ENCODE results near the gene RIPOR3. TPM values are rescaled to one million over a fixed set of nuclear protein-coding genes. Genes with fewer than 3 reads are reported as not detected.

Gene RIPOR3
- total RNA-seq, 2 experiments from 2014 or later, result 0.53 TPM; not detected in 1

DNA sequence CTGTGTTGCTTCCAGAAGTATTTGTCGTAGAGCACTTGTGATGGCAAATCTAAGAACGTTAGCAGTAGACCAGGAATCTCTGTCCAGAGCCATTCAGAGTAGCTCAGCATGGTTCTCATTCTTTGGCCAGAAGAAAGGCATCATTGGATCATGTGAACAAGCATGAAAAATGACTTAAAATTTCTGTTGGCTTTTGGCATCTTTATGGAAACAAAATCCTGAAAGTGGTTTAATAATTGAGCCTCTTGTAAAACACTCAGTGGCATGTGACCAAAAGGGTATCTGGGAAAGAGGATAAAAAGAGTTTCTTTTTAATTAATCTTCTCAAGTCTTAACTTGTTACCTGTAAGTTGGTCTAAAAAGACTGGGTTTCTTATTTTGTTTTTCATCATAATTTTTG is 126.0 kb downstream of the RIPOR3 start:
- H3K4me2 ChIP-seq (ENCODE audit: low read length), result no peak overlapping the region
- H3K36me3 ChIP-seq (ENCODE audit: insufficient read depth, low read length), result peaks cover 18% of the 10 kb centered on the region; the same call in 1 of the 2 replicates
- H2AFZ ChIP-seq (ENCODE audit: low read length), result no peak overlapping the region
- no peaks in the 10 kb centered on the region for H4K20me1 ChIP-seq (ENCODE audit: insufficient read depth, low read length)
- no peaks in the 10 kb centered on the region for H3K9me2 ChIP-seq (ENCODE audit: insufficient read depth, low read length)
- H3K79me2 ChIP-seq (ENCODE audit: insufficient read depth, low read depth, low read length), result no peaks in the 10 kb centered on the region
- TF ChIP-seq, protein P1, sequence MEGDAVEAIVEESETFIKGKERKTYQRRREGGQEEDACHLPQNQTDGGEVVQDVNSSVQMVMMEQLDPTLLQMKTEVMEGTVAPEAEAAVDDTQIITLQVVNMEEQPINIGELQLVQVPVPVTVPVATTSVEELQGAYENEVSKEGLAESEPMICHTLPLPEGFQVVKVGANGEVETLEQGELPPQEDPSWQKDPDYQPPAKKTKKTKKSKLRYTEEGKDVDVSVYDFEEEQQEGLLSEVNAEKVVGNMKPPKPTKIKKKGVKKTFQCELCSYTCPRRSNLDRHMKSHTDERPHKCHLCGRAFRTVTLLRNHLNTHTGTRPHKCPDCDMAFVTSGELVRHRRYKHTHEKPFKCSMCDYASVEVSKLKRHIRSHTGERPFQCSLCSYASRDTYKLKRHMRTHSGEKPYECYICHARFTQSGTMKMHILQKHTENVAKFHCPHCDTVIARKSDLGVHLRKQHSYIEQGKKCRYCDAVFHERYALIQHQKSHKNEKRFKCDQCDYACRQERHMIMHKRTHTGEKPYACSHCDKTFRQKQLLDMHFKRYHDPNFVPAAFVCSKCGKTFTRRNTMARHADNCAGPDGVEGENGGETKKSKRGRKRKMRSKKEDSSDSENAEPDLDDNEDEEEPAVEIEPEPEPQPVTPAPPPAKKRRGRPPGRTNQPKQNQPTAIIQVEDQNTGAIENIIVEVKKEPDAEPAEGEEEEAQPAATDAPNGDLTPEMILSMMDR (conservative IDR thresholded peaks at IDR 0.05; ENCODE audit: low read length), result no peak
- TF ChIP-seq EZH2phosphoT487 (IDR thresholded peaks at IDR 0.05; ENCODE audit: borderline replicate concordance, low read depth, low read length), result no peak
- POLR2A ChIA-PET, result no interaction called here
- CTCF ChIA-PET (ENCODE audit: unreplicated experiment), result no interaction called here
- no TSS peak for BruUV-seq (replicated peaks)
- no peaks in the 10 kb centered on the region for H3K4me1 ChIP-seq (ENCODE audit: insufficient read depth, low read length, poor library complexity, severe bottlenecking)
- H3K4me3 ChIP-seq (ENCODE audit: low read depth, low read length, poor library complexity, severe bottlenecking), result no peak overlapping the region
- intact Hi-C loops (cut with micrococcal nuclease; ENCODE audit: unreplicated experiment), result no loop called here
- H3K9me3 ChIP-seq (ENCODE audit: low read length), result no peaks in the 10 kb centered on the region
- H3K27ac ChIP-seq (ENCODE audit: low read depth, low read length, poor library complexity, severe bottlenecking), result no peak overlapping the region
- DNase-seq (ENCODE audit: low spot score), result no peak

DNA sequence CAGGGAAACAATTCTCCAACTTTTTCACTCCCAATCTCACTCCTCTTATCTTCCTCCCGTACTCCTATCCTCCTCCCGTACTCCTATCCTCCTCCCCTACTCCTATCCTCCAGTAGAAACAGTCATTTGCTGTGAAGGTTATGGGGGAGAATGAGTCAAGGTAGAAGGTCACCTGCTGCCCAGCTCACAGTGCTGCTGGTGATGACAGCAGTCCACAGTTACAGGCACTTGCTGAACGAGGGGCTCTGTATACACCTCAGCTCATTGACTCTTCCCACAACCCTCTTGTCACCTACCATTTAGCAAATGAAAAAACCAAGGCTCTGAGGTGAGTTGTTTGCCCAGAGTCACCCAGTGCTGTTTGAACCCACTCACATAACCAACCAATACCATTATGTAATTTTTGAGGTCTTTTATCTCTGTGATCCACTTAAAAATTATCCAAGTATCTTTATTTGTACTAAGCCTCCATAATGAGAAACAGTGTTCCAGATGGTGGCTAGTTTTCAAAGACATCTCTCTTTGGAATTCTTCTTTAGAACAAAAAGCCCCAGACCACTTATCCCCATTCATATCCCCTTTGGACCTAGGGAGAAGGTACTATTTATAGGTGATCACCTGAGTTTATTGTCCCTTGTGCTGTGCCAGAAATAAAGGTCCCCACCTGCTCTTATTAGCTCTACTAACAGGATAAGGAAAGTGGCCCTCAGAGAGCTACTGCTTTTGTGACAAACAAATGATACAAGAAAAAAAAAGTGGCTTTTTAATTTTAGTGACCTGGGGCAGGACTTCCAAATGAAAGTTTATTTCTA is 128.0 kb downstream of the RIPOR3 start:
- POLR2A ChIA-PET, result interaction anchor here (0.6 kb wide), 1 partner anchor 64 kb away, joined by 3 read pairs; no protein-coding TSS in a partner anchor
- intact Hi-C loops (cut with micrococcal nuclease; ENCODE audit: unreplicated experiment), result no loop called here
- Histone ChIP-seq H2AFZ (ENCODE audit: low read length) (no peak overlapping the region), H3K27ac (ENCODE audit: low read depth, low read length, poor library complexity, severe bottlenecking) (no peak overlapping the region), H3K9me3 (ENCODE audit: low read length) (no peaks in the 10 kb centered on the region), H3K4me1 (ENCODE audit: insufficient read depth, low read length, poor library complexity, severe bottlenecking) (no peaks in the 10 kb centered on the region), H3K9me2 (ENCODE audit: insufficient read depth, low read length) (no peaks in the 10 kb centered on the region), H3K36me3 (ENCODE audit: insufficient read depth, low read length) (peaks cover 18% of the 10 kb centered on the region; the same call in 1 of the 2 replicates), H3K4me2 (ENCODE audit: low read length) (no peak overlapping the region), H4K20me1 (ENCODE audit: insufficient read depth, low read length) (no peaks in the 10 kb centered on the region), H3K79me2 (ENCODE audit: insufficient read depth, low read depth, low read length) (no peaks in the 10 kb centered on the region), H3K4me3 (ENCODE audit: low read depth, low read length, poor library complexity, severe bottlenecking) (no peak overlapping the region)
- TF ChIP-seq EZH2phosphoT487 (IDR thresholded peaks at IDR 0.05; ENCODE audit: borderline replicate concordance, low read depth, low read length), result no peak
- TF ChIP-seq, protein P1 (conservative IDR thresholded peaks at IDR 0.05; ENCODE audit: low read length), result no peak
- DNase-seq (ENCODE audit: low spot score), result no peak
- BruUV-seq (replicated peaks), result TSS peak; percentile 41
- CTCF ChIA-PET (ENCODE audit: unreplicated experiment), result no interaction called here

DNA sequence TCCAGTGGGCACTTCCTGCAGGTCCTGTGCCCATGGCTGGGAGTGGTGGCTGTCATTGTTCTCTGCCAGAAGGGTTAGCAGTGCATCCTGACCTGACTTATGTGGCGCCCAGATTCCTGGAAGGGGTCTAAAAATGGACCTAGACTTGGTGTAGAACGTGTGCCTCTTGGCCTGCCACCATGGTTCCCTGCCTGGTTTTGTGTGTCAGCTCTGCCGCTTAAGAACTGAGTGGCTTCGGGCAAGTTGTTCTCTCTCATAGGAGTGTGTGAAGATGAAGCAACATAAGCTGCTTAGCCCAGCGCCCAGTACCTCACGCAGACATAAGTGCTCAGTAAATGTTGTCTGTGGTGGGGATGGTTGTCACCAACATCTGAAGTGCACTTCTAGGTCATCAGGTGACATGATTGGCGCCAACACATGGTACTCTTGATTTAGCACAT is 129.1 kb downstream of the RIPOR3 start:
- POLR2A ChIA-PET, result interaction anchor here (0.6 kb wide), 1 partner anchor 63 kb away, joined by 3 read pairs; no protein-coding TSS in a partner anchor
- H3K79me2 ChIP-seq (ENCODE audit: insufficient read depth, low read depth, low read length), result no peaks in the 10 kb centered on the region

More for the DNA sequence above, 129.1 kb downstream of the RIPOR3 start:
- no TSS peak for BruUV-seq (replicated peaks)
- CTCF ChIA-PET (ENCODE audit: unreplicated experiment), result no interaction called here
- H3K9me2 ChIP-seq (ENCODE audit: insufficient read depth, low read length), result no peaks in the 10 kb centered on the region
- no peak overlapping the region for H3K4me2 ChIP-seq (ENCODE audit: low read length)
- no peak for TF ChIP-seq EZH2phosphoT487 (IDR thresholded peaks at IDR 0.05; ENCODE audit: borderline replicate concordance, low read depth, low read length)
- TF ChIP-seq, protein P1 (conservative IDR thresholded peaks at IDR 0.05; ENCODE audit: low read length), result no peak
- H3K4me1 ChIP-seq (ENCODE audit: insufficient read depth, low read length, poor library complexity, severe bottlenecking), result no peaks in the 10 kb centered on the region
- DNase-seq (ENCODE audit: low spot score), result no peak
- H4K20me1 ChIP-seq (ENCODE audit: insufficient read depth, low read length), result no peaks in the 10 kb centered on the region
- H3K27ac ChIP-seq (ENCODE audit: low read depth, low read length, poor library complexity, severe bottlenecking), result no peak overlapping the region
- no peak overlapping the region for H2AFZ ChIP-seq (ENCODE audit: low read length)
- no peak overlapping the region for H3K4me3 ChIP-seq (ENCODE audit: low read depth, low read length, poor library complexity, severe bottlenecking)
- H3K9me3 ChIP-seq (ENCODE audit: low read length), result no peaks in the 10 kb centered on the region
- H3K36me3 ChIP-seq (ENCODE audit: insufficient read depth, low read length), result peaks cover 18% of the 10 kb centered on the region; the same call in 1 of the 2 replicates
- intact Hi-C loops (cut with micrococcal nuclease; ENCODE audit: unreplicated experiment), result no loop called here

Data from OCI-LY7 (cell line).